GM12878 (cell line): ENCODE data around the gene ARHGAP9. TPM values are rescaled to one million over a fixed set of nuclear protein-coding genes. Genes with fewer than 3 reads are reported as not detected.

ENCODE experiments used
- ATAC-seq: fragments of 200-7000 bp; cut with Tn5 transposase; 3 replicates; pipeline ENCODE4 v1.9.1; 2020; ENCODE audit warnings: mild to moderate bottlenecking, moderate library complexity
- BruUV-seq: library from RNA; stranded (reverse); fragments of 400-500 nt; replicated peaks from 2 replicates; lab custom pipeline; 2021; lab: Mats Ljungman, UMichigan
- CTCF ChIA-PET: fragments of 300-600 bp; sonication (Branson Sonifier 250); formaldehyde crosslinking; extraction: SDS; loops from one replicate; lab custom pipeline; 2021; ENCODE audit warnings: inconsistent platforms; lab: Yijun Ruan, JAX
- POLR2A ChIA-PET: fragments of 350-600 bp; formaldehyde crosslinking; extraction: SDS; loops from one replicate; lab custom pipeline; 2021; ENCODE audit warnings: inconsistent platforms; lab: Charles Lee
- RAD21 ChIA-PET: fragments of 300-600 bp; sonication (Branson Sonifier 250); formaldehyde crosslinking; loops from one replicate; lab custom pipeline; 2023; ENCODE audit warnings: antibody characterized with exemption; ENCODE audit not compliant: unreplicated experiment; lab: Charles Lee
- SMC1A ChIA-PET: fragments of 300-600 bp; sonication (Branson Sonifier 250); formaldehyde crosslinking; loops from one replicate; lab custom pipeline; 2023; ENCODE audit not compliant: unreplicated experiment, uncharacterized antibody; lab: Charles Lee
- DNase-seq: peaks from one replicate; pipeline ENCODE4 v3.0.0-alpha.2; 2011; ENCODE audit warnings: low read depth, low spot score
- FAIRE-seq: peaks from 3 replicates; lab custom pipeline; 2011; peaks lifted over from hg19 to GRCh38; lab: Jason Lieb, UNC
- H2AFZ ChIP-seq: 2 replicates; pipeline ENCODE4 v1.6.0; 2011; ENCODE audit warnings: low read depth, low read length, control low read depth; ENCODE audit not compliant: control insufficient read depth
- H3K27ac ChIP-seq: 2 replicates; pipeline ENCODE4 v1.5.1; 2011; ENCODE audit warnings: control low read depth; ENCODE audit not compliant: control insufficient read depth, insufficient read depth
- H3K27me3 ChIP-seq, 2 experiments: replicated peaks in 1 of 2; 2 replicates each; pipeline versions ENCODE4 v1.6.0 to v1.6.1; 2011; ENCODE audit warnings: low read length in 1 of 2; ENCODE audit not compliant: control insufficient read depth in 2 of 2, insufficient read depth in 2 of 2
- H3K36me3 ChIP-seq, 2 experiments: 2 replicates each; pipeline ENCODE4 v1.5.1; 2011; ENCODE audit warnings: low read length in 1 of 2; ENCODE audit not compliant: control insufficient read depth in 2 of 2, insufficient read depth in 2 of 2
- H3K4me1 ChIP-seq: 2 replicates; pipeline ENCODE4 v1.6.1; 2011; ENCODE audit warnings: mild to moderate bottlenecking, low read length, moderate library complexity, mixed read lengths; ENCODE audit not compliant: control insufficient read depth, insufficient read depth
- H3K4me2 ChIP-seq: 2 replicates; pipeline ENCODE4 v1.6.0; 2011; ENCODE audit warnings: control low read depth; ENCODE audit not compliant: control insufficient read depth, insufficient read depth
- H3K4me3 ChIP-seq: fragments of 200-600 bp; sonication (generic); 2 replicates; pipeline ENCODE4 v1.5.1; 2016
- H3K79me2 ChIP-seq: 2 replicates; pipeline ENCODE4 v1.6.0; 2011; ENCODE audit warnings: low read length; ENCODE audit not compliant: control insufficient read depth, insufficient read depth
- H3K9ac ChIP-seq: 2 replicates; pipeline ENCODE4 v1.8.0; 2011; ENCODE audit warnings: low read length, control low read depth, mixed read lengths; ENCODE audit not compliant: control insufficient read depth, insufficient read depth
- H3K9me3 ChIP-seq: replicated peaks from 3 replicates; pipeline ENCODE4 v1.5.1; 2011; ENCODE audit warnings: mild to moderate bottlenecking, low read length; ENCODE audit not compliant: control insufficient read depth, insufficient read depth
- H4K20me1 ChIP-seq: 2 replicates; pipeline ENCODE4 v1.6.0; 2011; ENCODE audit not compliant: control insufficient read depth, insufficient read depth
- ASH2L ChIP-seq: fragments of 300-600, 200-600 bp; sonication (generic); IDR thresholded peaks from 2 replicates; pipeline ENCODE4 v1.6.1; 2017; ENCODE audit warnings: low read depth, mild to moderate bottlenecking, borderline replicate concordance
- BMI1 ChIP-seq: fragments of 450-650 bp; IDR thresholded peaks from 2 replicates; pipeline ENCODE4 v1.6.1; 2016; ENCODE audit warnings: mild to moderate bottlenecking, moderate library complexity, borderline replicate concordance
- CBX3 ChIP-seq: fragments of 200-600 bp; sonication (generic); IDR thresholded peaks from 2 replicates; pipeline ENCODE4 v1.6.1; 2016; ENCODE audit warnings: low read depth, borderline replicate concordance
- CREB1 ChIP-seq: IDR thresholded peaks from 2 replicates; pipeline ENCODE4 v1.6.1; 2012; ENCODE audit warnings: low read depth, mild to moderate bottlenecking, inconsistent platforms
- HDAC2 ChIP-seq: fragments of 200-600 bp; sonication (generic); IDR thresholded peaks from 2 replicates; pipeline ENCODE4 v1.6.1; 2017
- IKZF1 ChIP-seq: fragments of 450-650 bp; conservative IDR thresholded peaks from 2 replicates; pipeline ENCODE4 v1.6.1; 2017; ENCODE audit warnings: antibody characterized with exemption, mild to moderate bottlenecking
- MEF2B ChIP-seq: fragments of 450-650 bp; IDR thresholded peaks from 2 replicates; pipeline ENCODE4 v1.6.1; 2018; ENCODE audit warnings: mild to moderate bottlenecking, moderate library complexity; ENCODE audit not compliant: partially characterized antibody, poor library complexity, severe bottlenecking
- MLLT1 ChIP-seq: fragments of 450-650 bp; IDR thresholded peaks from 2 replicates; pipeline ENCODE4 v1.6.1; 2016; ENCODE audit warnings: mild to moderate bottlenecking
- RAD21 ChIP-seq: IDR thresholded peaks from 2 replicates; pipeline ENCODE4 v1.6.1; 2011; ENCODE audit warnings: mild to moderate bottlenecking, low read depth, low read length, moderate library complexity; ENCODE audit not compliant: insufficient read depth
- SRF ChIP-seq, 2 experiments: IDR thresholded peaks; 2 replicates each; pipeline ENCODE4 v1.6.1; 2011; ENCODE audit warnings: low read depth in 2 of 2, low read length in 2 of 2, mild to moderate bottlenecking in 1 of 2, moderate library complexity in 1 of 2
- TCF12 ChIP-seq: IDR thresholded peaks from 2 replicates; pipeline ENCODE4 v1.6.1; 2011; ENCODE audit warnings: low read depth, mild to moderate bottlenecking, low read length
- TCF3 ChIP-seq: IDR thresholded peaks from 2 replicates; pipeline ENCODE4 v1.6.1; 2012; ENCODE audit warnings: low read depth, mild to moderate bottlenecking, low read length, borderline replicate concordance; ENCODE audit not compliant: insufficient read depth
- ZBED1 ChIP-seq: IDR thresholded peaks from 2 replicates; pipeline ENCODE4 v1.6.1; 2016; ENCODE audit warnings: borderline replicate concordance
- WGBS: methylation state at CpG from one replicate; pipeline ENCODE4 v1.1.6; 2016; ENCODE audit warnings: low lambda C conversion rate; ENCODE audit not compliant: insufficient replicate concordance, insufficient coverage; ENCODE audit errors: missing lambda C conversion rate; 5-methylcytosine and 5-hydroxymethylcytosine counted together
- in situ Hi-C: fragments of 300-500 bp; cut with MboI; formaldehyde crosslinking; loops from 9 replicates; pipeline ENCODE4 v1.14.3; 2018; ENCODE audit warnings: mixed read lengths
- intact Hi-C: fragments of 100-400 bp; cut with micrococcal nuclease; formaldehyde crosslinking; loops from one replicate; pipeline ENCODE4 v1.14.2; 2022; ENCODE audit not compliant: unreplicated experiment
- polyA plus RNA-seq, 11 experiments: library from polyadenylated mRNA; depleted of rRNA in 4 of 11; unstranded in 6 of 11; stranded (reverse) in 5 of 11; fragments of >200 nt; fragmentation: Nextera tagmentation in 4 of 11; fragmentation: Illumina TruSeq in 1 of 11; extraction: Ambion mirVana in 4 of 11; extraction: Trizol in 1 of 11; gene quantifications; 1 replicate in 1 of 11; 2 replicates in 10 of 11; pipeline versions ENCODE4 v1.2.1 to v1.2.3, GENCODE V29; 2011 to 2016; ENCODE audit warnings: inconsistent platforms in 2 of 11, missing spikeins in 2 of 11, low read depth in 1 of 11
- total RNA-seq, 4 experiments: library from RNA; depleted of rRNA in 3 of 4; stranded (reverse); fragments of >200 nt in 3 of 4; fragmentation: Illumina TruSeq in 1 of 4; extraction: Trizol in 1 of 4; gene quantifications; 2 replicates each; pipeline versions ENCODE4 v1.2.1 to v1.2.3, GENCODE V29; 2013 to 2021
- TF ChIP-seq, protein P1 (sequence below): IDR thresholded peaks from 2 replicates; pipeline ENCODE4 v1.6.1; 2012; ENCODE audit warnings: low read length, inconsistent platforms

Gene ARHGAP9
- total and polyA plus RNA-seq, 10 of the 15 experiments (the other 5 are each of a cell fraction or from before 2014, with no cell fraction given), result 19.5 to 102 (median 76.8) TPM

- TF ChIP-seq BMI1 (no peak), IKZF1 (no peak), MEF2B (no peak), MLLT1 (no peak), ZBED1 (no peak)
- TF ChIP-seq, protein P1, sequence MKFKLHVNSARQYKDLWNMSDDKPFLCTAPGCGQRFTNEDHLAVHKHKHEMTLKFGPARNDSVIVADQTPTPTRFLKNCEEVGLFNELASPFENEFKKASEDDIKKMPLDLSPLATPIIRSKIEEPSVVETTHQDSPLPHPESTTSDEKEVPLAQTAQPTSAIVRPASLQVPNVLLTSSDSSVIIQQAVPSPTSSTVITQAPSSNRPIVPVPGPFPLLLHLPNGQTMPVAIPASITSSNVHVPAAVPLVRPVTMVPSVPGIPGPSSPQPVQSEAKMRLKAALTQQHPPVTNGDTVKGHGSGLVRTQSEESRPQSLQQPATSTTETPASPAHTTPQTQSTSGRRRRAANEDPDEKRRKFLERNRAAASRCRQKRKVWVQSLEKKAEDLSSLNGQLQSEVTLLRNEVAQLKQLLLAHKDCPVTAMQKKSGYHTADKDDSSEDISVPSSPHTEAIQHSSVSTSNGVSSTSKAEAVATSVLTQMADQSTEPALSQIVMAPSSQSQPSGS, result no peak
Measured at GRCh38 chr12:57470286-57470969, 9.2 kb downstream of the ARHGAP9 start (continued).

- Histone ChIP-seq H3K9ac (no peak overlapping the region), H3K79me2 (peaks cover 3% of the 10 kb centered on the region), H3K4me2 (no peak overlapping the region), H3K27me3 (no peaks in the 10 kb centered on the region), H2AFZ (no peak overlapping the region), H3K4me3 (no peak overlapping the region), H3K9me3 (no peaks in the 10 kb centered on the region), H3K36me3 (peaks cover 0 to 26% of the 10 kb centered on the region in 2 experiments), H4K20me1 (no peaks in the 10 kb centered on the region), H3K27ac (no peak overlapping the region), H3K4me1 (peaks cover 4% of the 10 kb centered on the region; the same call in 1 of the 2 replicates)
- FAIRE-seq (no peak), ATAC-seq (peak; percentile 13; the same call in 1 of the 3 replicates), DNase-seq (no peak)
- ChIA-PET CTCF (interaction anchor here (0.7 to 2.0 kb wide), 4 partner anchors 11 to 55 kb away, joined by 3 to 6 read pairs (median 5); partner anchors contain the start of genes GLI1 and INHBE), RAD21 (interaction anchor here (1.4 kb wide), 1 partner anchor 11 kb away, joined by 3 read pairs; no protein-coding TSS in a partner anchor), POLR2A (no interaction called here), SMC1A (interaction anchor here (1.5 kb wide), 1 partner anchor 256 kb away, joined by 3 read pairs; no protein-coding TSS in a partner anchor)
- in situ Hi-C loops, result no loop called here
- no TSS peak for BruUV-seq
- intact Hi-C loops, result loop anchor here (10.0 kb wide), 1 partner anchor 285 kb away; the partner anchor contains the start of genes CDK4 and MARCHF9
- WGBS, result 86% methylated on average over 10 of the region's 10 CpGs
- TF ChIP-seq RAD21 (no peak), TCF3 (no peak), SRF (IDR thresholded peaks at IDR 0.05; ENCODE audit: low read depth in 2 of 2, low read length in 2 of 2) (no peak), CREB1 (no peak), ASH2L (no peak), CBX3 (no peak), HDAC2 (no peak), TCF12 (no peak)
- TF ChIP-seq, protein P1, result no peak
Measured at GRCh38 chr12:57469296-57470164, 10.1 kb downstream of the ARHGAP9 start.
